GM12878 (cell line): ENCODE results near the gene SLC28A1. TPM values are rescaled to one million over a fixed set of nuclear protein-coding genes. Genes with fewer than 3 reads are reported as not detected.

Source experiments
- ATAC-seq: fragments of 200-7000 bp; cut with Tn5 transposase; 3 replicates; pipeline ENCODE4 v1.9.1; 2020; ENCODE audit warnings: mild to moderate bottlenecking, moderate library complexity
- BruUV-seq: library from RNA; stranded (reverse); fragments of 400-500 nt; replicated peaks from 2 replicates; lab custom pipeline; 2021; lab: Mats Ljungman, UMichigan
- CTCF ChIA-PET: fragments of 300-600 bp; sonication (Branson Sonifier 250); formaldehyde crosslinking; extraction: SDS; loops from one replicate; lab custom pipeline; 2021; ENCODE audit warnings: inconsistent platforms; lab: Yijun Ruan, JAX
- POLR2A ChIA-PET: fragments of 350-600 bp; formaldehyde crosslinking; extraction: SDS; loops from one replicate; lab custom pipeline; 2021; ENCODE audit warnings: inconsistent platforms; lab: Charles Lee
- RAD21 ChIA-PET: fragments of 300-600 bp; sonication (Branson Sonifier 250); formaldehyde crosslinking; loops from one replicate; lab custom pipeline; 2023; ENCODE audit warnings: antibody characterized with exemption; ENCODE audit not compliant: unreplicated experiment; lab: Charles Lee
- SMC1A ChIA-PET: fragments of 300-600 bp; sonication (Branson Sonifier 250); formaldehyde crosslinking; loops from one replicate; lab custom pipeline; 2023; ENCODE audit not compliant: unreplicated experiment, uncharacterized antibody; lab: Charles Lee
- DNase-seq: peaks from one replicate; pipeline ENCODE4 v3.0.0-alpha.2; 2011; ENCODE audit warnings: low read depth, low spot score
- FAIRE-seq: peaks from 3 replicates; lab custom pipeline; 2011; peaks lifted over from hg19 to GRCh38; lab: Jason Lieb, UNC
- H2AFZ ChIP-seq: 2 replicates; pipeline ENCODE4 v1.6.0; 2011; ENCODE audit warnings: low read depth, low read length, control low read depth; ENCODE audit not compliant: control insufficient read depth
- H3K27ac ChIP-seq: 2 replicates; pipeline ENCODE4 v1.5.1; 2011; ENCODE audit warnings: control low read depth; ENCODE audit not compliant: control insufficient read depth, insufficient read depth
- H3K27me3 ChIP-seq, 2 experiments: replicated peaks in 1 of 2; 2 replicates each; pipeline versions ENCODE4 v1.6.0 to v1.6.1; 2011; ENCODE audit warnings: low read length in 1 of 2; ENCODE audit not compliant: control insufficient read depth in 2 of 2, insufficient read depth in 2 of 2
- H3K36me3 ChIP-seq, 2 experiments: 2 replicates each; pipeline ENCODE4 v1.5.1; 2011; ENCODE audit warnings: low read length in 1 of 2; ENCODE audit not compliant: control insufficient read depth in 2 of 2, insufficient read depth in 2 of 2
- H3K4me1 ChIP-seq: 2 replicates; pipeline ENCODE4 v1.6.1; 2011; ENCODE audit warnings: mild to moderate bottlenecking, low read length, moderate library complexity, mixed read lengths; ENCODE audit not compliant: control insufficient read depth, insufficient read depth
- H3K4me2 ChIP-seq: 2 replicates; pipeline ENCODE4 v1.6.0; 2011; ENCODE audit warnings: control low read depth; ENCODE audit not compliant: control insufficient read depth, insufficient read depth
- H3K4me3 ChIP-seq: fragments of 200-600 bp; sonication (generic); 2 replicates; pipeline ENCODE4 v1.5.1; 2016
- H3K79me2 ChIP-seq: 2 replicates; pipeline ENCODE4 v1.6.0; 2011; ENCODE audit warnings: low read length; ENCODE audit not compliant: control insufficient read depth, insufficient read depth
- H3K9ac ChIP-seq: 2 replicates; pipeline ENCODE4 v1.8.0; 2011; ENCODE audit warnings: low read length, control low read depth, mixed read lengths; ENCODE audit not compliant: control insufficient read depth, insufficient read depth
- H3K9me3 ChIP-seq: replicated peaks from 3 replicates; pipeline ENCODE4 v1.5.1; 2011; ENCODE audit warnings: mild to moderate bottlenecking, low read length; ENCODE audit not compliant: control insufficient read depth, insufficient read depth
- H4K20me1 ChIP-seq: 2 replicates; pipeline ENCODE4 v1.6.0; 2011; ENCODE audit not compliant: control insufficient read depth, insufficient read depth
- ATF7 ChIP-seq: fragments of 450-650 bp; IDR thresholded peaks from 2 replicates; pipeline ENCODE4 v1.6.1; 2016; ENCODE audit warnings: low read depth, mild to moderate bottlenecking
- BCL11A ChIP-seq: IDR thresholded peaks from 2 replicates; pipeline ENCODE4 v1.6.1; 2011; ENCODE audit warnings: low read depth, low read length
- CHD2 ChIP-seq: IDR thresholded peaks from 2 replicates; pipeline ENCODE4 v1.6.1; 2011; ENCODE audit warnings: low read depth, low read length, improper control_type of control experiment, borderline replicate concordance
- EGR1 ChIP-seq, 2 experiments: IDR thresholded peaks; 1 replicate in 1 of 2; 2 replicates in 1 of 2; pipeline ENCODE4 v1.6.1; 2011 to 2012; ENCODE audit warnings: low read depth in 2 of 2, low read length in 2 of 2, borderline replicate concordance in 1 of 2, mild to moderate bottlenecking in 1 of 2, moderate library complexity in 1 of 2
- FOXM1 ChIP-seq: IDR thresholded peaks from 2 replicates; pipeline ENCODE4 v1.6.1; 2012; ENCODE audit warnings: low read depth, mild to moderate bottlenecking, inconsistent platforms, low read length, moderate library complexity
- GABPA ChIP-seq: IDR thresholded peaks from 2 replicates; pipeline ENCODE4 v1.6.1; 2014; ENCODE audit warnings: antibody characterized with exemption, low read depth, mild to moderate bottlenecking, inconsistent platforms
- IKZF1 ChIP-seq: fragments of 450-650 bp; conservative IDR thresholded peaks from 2 replicates; pipeline ENCODE4 v1.6.1; 2017; ENCODE audit warnings: antibody characterized with exemption, mild to moderate bottlenecking
- IKZF2 ChIP-seq, 2 experiments: fragments of 450-650 bp; IDR thresholded peaks; 2 replicates each; pipeline ENCODE4 v1.6.1; 2017; ENCODE audit warnings: mild to moderate bottlenecking in 2 of 2, moderate library complexity in 2 of 2
- MEF2B ChIP-seq: fragments of 450-650 bp; IDR thresholded peaks from 2 replicates; pipeline ENCODE4 v1.6.1; 2018; ENCODE audit warnings: mild to moderate bottlenecking, moderate library complexity; ENCODE audit not compliant: partially characterized antibody, poor library complexity, severe bottlenecking
- MYC ChIP-seq: IDR thresholded peaks from 2 replicates; pipeline ENCODE4 v1.6.1; 2011; ENCODE audit warnings: mild to moderate bottlenecking, low read length, moderate library complexity, inconsistent platforms; ENCODE audit not compliant: insufficient read depth, insufficient replicate concordance, insufficient read length, severe bottlenecking
- NFIC ChIP-seq: IDR thresholded peaks from 2 replicates; pipeline ENCODE4 v1.6.1; 2012; ENCODE audit warnings: low read depth, mild to moderate bottlenecking, inconsistent platforms, low read length, moderate library complexity
- NR2F1 ChIP-seq: fragments of 450-650 bp; conservative IDR thresholded peaks from 2 replicates; pipeline ENCODE4 v1.6.1; 2017; ENCODE audit warnings: mild to moderate bottlenecking
- SMC3 ChIP-seq: IDR thresholded peaks from 2 replicates; pipeline ENCODE4 v1.6.1; 2011; ENCODE audit warnings: low read length, improper control_type of control experiment, borderline replicate concordance
- ZNF24 ChIP-seq: fragments of 450-650 bp; IDR thresholded peaks from 2 replicates; pipeline ENCODE4 v1.6.1; 2017; ENCODE audit warnings: antibody characterized with exemption, mild to moderate bottlenecking
- WGBS: methylation state at CpG from one replicate; pipeline ENCODE4 v1.1.6; 2016; ENCODE audit warnings: low lambda C conversion rate; ENCODE audit not compliant: insufficient replicate concordance, insufficient coverage; ENCODE audit errors: missing lambda C conversion rate; 5-methylcytosine and 5-hydroxymethylcytosine counted together
- in situ Hi-C: fragments of 300-500 bp; cut with MboI; formaldehyde crosslinking; loops from 9 replicates; pipeline ENCODE4 v1.14.3; 2018; ENCODE audit warnings: mixed read lengths
- intact Hi-C: fragments of 100-400 bp; cut with micrococcal nuclease; formaldehyde crosslinking; loops from one replicate; pipeline ENCODE4 v1.14.2; 2022; ENCODE audit not compliant: unreplicated experiment
- polyA plus RNA-seq, 11 experiments: library from polyadenylated mRNA; depleted of rRNA in 4 of 11; unstranded in 6 of 11; stranded (reverse) in 5 of 11; fragments of >200 nt; fragmentation: Nextera tagmentation in 4 of 11; fragmentation: Illumina TruSeq in 1 of 11; extraction: Ambion mirVana in 4 of 11; extraction: Trizol in 1 of 11; gene quantifications; 1 replicate in 1 of 11; 2 replicates in 10 of 11; pipeline versions ENCODE4 v1.2.1 to v1.2.3, GENCODE V29; 2011 to 2016; ENCODE audit warnings: inconsistent platforms in 2 of 11, missing spikeins in 2 of 11, low read depth in 1 of 11
- total RNA-seq, 4 experiments: library from RNA; depleted of rRNA in 3 of 4; stranded (reverse); fragments of >200 nt in 3 of 4; fragmentation: Illumina TruSeq in 1 of 4; extraction: Trizol in 1 of 4; gene quantifications; 2 replicates each; pipeline versions ENCODE4 v1.2.1 to v1.2.3, GENCODE V29; 2013 to 2021
- TF ChIP-seq, protein P1 (sequence below): fragments of 450-650 bp; conservative IDR thresholded peaks from 2 replicates; pipeline ENCODE4 v1.6.1; 2017; ENCODE audit warnings: mild to moderate bottlenecking, moderate library complexity
- TF ChIP-seq, protein P2 (sequence below), 3 experiments: IDR thresholded peaks in 2 of 3; conservative IDR thresholded peaks in 1 of 3; 2 replicates each; pipeline ENCODE4 v1.5.1; 2011; ENCODE audit warnings: low read depth in 3 of 3, low read length in 3 of 3, mild to moderate bottlenecking in 3 of 3, control low read depth in 2 of 3, moderate library complexity in 2 of 3, inconsistent platforms in 1 of 3, mixed read lengths in 1 of 3; ENCODE audit not compliant: control insufficient read depth in 2 of 3, insufficient read depth in 1 of 3; ENCODE audit errors: extremely low read depth in 1 of 3
- TF ChIP-seq, protein P3 (sequence below): fragments of 450-650 bp; IDR thresholded peaks from 2 replicates; pipeline ENCODE4 v1.6.1; 2017; ENCODE audit warnings: low read depth, mild to moderate bottlenecking, moderate library complexity

The SLC28A1 gene
- total and polyA plus RNA-seq, 10 of the 15 experiments (the other 5 are each of a cell fraction or from before 2014, with no cell fraction given): not detected

DNA sequence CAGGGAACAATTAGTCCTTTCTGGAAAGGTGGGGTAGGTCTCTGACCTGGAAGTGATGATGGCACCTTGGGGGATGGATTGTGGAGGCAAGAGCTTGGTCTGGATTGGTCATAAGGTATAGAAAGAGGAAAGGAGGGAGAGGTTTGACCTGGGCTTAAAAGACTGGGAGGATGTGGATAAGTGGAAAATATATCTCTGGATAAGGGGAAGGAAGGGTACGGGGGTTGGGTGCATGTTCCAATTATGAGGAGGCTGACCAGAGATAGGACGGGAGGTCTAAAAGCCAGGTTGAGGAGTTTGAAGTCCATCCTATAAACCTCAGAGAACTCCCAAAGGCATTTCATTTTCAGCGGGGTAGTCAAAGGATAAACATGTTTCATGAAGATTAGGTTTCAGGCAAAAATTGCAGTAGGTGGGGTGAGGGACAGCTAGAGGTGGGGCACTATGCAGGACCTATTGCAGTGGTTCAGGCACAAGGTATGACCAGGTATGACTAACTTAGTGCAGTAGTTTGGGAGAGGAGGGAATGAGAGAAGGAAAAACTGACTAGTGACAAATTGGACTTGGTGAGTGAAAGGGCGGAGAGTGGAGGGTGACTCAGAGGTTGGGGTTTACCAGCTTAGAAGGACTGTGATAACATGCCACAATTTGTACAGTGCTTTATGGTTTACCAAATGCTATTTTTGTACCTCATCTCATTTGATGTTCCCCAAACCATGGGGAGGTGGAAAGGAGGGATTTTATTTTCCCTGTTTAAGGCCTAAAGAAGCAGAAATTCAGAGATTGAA is 107.9 kb downstream of the SLC28A1 start:
- H4K20me1 ChIP-seq: no peaks in the 10 kb centered on the region
- TF ChIP-seq ZNF24 (no peak), IKZF1 (peak; percentile 64), EGR1 (IDR thresholded peaks at IDR 0.05; ENCODE audit: borderline replicate concordance in 1 of 2, low read depth in 2 of 2, low read length in 2 of 2) (no peak), CHD2 (no peak), GABPA (no peak), BCL11A (no peak), FOXM1 (no peak), SMC3 (no peak), ATF7 (0 out of 2 replicates have a peak, but pooled peaks have one; percentile 11), MEF2B (peak; percentile 67), MYC (no peak), NR2F1 (no peak), NFIC (no peak; the same call in 1 of the 2 replicates), IKZF2 (IDR thresholded peaks at IDR 0.05) (peak; percentile 68 to 74)
- TF ChIP-seq, protein P1, sequence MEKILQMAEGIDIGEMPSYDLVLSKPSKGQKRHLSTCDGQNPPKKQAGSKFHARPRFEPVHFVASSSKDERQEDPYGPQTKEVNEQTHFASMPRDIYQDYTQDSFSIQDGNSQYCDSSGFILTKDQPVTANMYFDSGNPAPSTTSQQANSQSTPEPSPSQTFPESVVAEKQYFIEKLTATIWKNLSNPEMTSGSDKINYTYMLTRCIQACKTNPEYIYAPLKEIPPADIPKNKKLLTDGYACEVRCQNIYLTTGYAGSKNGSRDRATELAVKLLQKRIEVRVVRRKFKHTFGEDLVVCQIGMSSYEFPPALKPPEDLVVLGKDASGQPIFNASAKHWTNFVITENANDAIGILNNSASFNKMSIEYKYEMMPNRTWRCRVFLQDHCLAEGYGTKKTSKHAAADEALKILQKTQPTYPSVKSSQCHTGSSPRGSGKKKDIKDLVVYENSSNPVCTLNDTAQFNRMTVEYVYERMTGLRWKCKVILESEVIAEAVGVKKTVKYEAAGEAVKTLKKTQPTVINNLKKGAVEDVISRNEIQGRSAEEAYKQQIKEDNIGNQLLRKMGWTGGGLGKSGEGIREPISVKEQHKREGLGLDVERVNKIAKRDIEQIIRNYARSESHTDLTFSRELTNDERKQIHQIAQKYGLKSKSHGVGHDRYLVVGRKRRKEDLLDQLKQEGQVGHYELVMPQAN: no peak
- TF ChIP-seq, protein P2, sequence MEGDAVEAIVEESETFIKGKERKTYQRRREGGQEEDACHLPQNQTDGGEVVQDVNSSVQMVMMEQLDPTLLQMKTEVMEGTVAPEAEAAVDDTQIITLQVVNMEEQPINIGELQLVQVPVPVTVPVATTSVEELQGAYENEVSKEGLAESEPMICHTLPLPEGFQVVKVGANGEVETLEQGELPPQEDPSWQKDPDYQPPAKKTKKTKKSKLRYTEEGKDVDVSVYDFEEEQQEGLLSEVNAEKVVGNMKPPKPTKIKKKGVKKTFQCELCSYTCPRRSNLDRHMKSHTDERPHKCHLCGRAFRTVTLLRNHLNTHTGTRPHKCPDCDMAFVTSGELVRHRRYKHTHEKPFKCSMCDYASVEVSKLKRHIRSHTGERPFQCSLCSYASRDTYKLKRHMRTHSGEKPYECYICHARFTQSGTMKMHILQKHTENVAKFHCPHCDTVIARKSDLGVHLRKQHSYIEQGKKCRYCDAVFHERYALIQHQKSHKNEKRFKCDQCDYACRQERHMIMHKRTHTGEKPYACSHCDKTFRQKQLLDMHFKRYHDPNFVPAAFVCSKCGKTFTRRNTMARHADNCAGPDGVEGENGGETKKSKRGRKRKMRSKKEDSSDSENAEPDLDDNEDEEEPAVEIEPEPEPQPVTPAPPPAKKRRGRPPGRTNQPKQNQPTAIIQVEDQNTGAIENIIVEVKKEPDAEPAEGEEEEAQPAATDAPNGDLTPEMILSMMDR (IDR thresholded peaks at IDR 0.05 in 2 of 3, conservative IDR thresholded peaks at IDR 0.05 in 1 of 3; ENCODE audit: control insufficient read depth in 2 of 3, extremely low read depth in 1 of 3, insufficient read depth in 1 of 3, low read depth in 3 of 3, low read length in 3 of 3): no peak
- TF ChIP-seq, protein P3, sequence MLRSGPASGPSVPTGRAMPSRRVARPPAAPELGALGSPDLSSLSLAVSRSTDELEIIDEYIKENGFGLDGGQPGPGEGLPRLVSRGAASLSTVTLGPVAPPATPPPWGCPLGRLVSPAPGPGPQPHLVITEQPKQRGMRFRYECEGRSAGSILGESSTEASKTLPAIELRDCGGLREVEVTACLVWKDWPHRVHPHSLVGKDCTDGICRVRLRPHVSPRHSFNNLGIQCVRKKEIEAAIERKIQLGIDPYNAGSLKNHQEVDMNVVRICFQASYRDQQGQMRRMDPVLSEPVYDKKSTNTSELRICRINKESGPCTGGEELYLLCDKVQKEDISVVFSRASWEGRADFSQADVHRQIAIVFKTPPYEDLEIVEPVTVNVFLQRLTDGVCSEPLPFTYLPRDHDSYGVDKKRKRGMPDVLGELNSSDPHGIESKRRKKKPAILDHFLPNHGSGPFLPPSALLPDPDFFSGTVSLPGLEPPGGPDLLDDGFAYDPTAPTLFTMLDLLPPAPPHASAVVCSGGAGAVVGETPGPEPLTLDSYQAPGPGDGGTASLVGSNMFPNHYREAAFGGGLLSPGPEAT: peak; percentile 60; the same call in 1 of the 2 replicates

More for the DNA sequence above, 107.9 kb downstream of the SLC28A1 start:
- peak; percentile 51 for ATAC-seq
- Histone ChIP-seq H3K27me3 (no peaks in the 10 kb centered on the region), H2AFZ (no peak overlapping the region), H3K4me2 (0 out of 2 replicates have a peak overlapping the region, but pooled peaks have one; percentile 47), H3K4me1 (peaks cover 38% of the 10 kb centered on the region), H3K36me3 (no peaks in the 10 kb centered on the region), H3K27ac (peak overlapping the region; percentile 24), H3K9me3 (no peaks in the 10 kb centered on the region), H3K79me2 (peaks cover 69% of the 10 kb centered on the region), H3K9ac (no peak overlapping the region), H3K4me3 (no peak overlapping the region)
- SMC1A ChIA-PET: interaction anchor here (0.6 to 5.8 kb wide), 13 partner anchors 8 to 52 kb away, joined by 3 to 45 read pairs (median 9); no protein-coding TSS in a partner anchor
- BruUV-seq: no TSS peak
- RAD21 ChIA-PET: interaction anchor here (1.1 to 1.2 kb wide), 2 partner anchors 9 to 39 kb away, joined by 4 to 6 read pairs; no protein-coding TSS in a partner anchor
- intact Hi-C loops (no loop called here), in situ Hi-C loops (no loop called here)
- POLR2A ChIA-PET: interaction anchor here (0.7 to 4.7 kb wide), 3 partner anchors 9 to 13 kb away, joined by 3 to 39 read pairs (median 6); partner anchors contain the start of gene PDE8A
- DNase-seq: no peak
- CTCF ChIA-PET: interaction anchor here (0.9 to 2.5 kb wide), 4 partner anchors 8 to 64 kb away, joined by 3 to 5 read pairs (median 4); no protein-coding TSS in a partner anchor
- 66% methylated on average over 4 of the region's 4 CpGs for WGBS
- no peak for FAIRE-seq
